ENCODE measurements around the gene GPS1. TPM values are rescaled to one million over a fixed set of nuclear protein-coding genes. Genes with fewer than 3 reads are reported as not detected.

The GPS1 gene
- total and polyA plus RNA-seq, 10 of the 15 experiments (the other 5 are each of a cell fraction or from before 2014, with no cell fraction given): 2.2 to 146 (median 77.7) TPM

DNA sequence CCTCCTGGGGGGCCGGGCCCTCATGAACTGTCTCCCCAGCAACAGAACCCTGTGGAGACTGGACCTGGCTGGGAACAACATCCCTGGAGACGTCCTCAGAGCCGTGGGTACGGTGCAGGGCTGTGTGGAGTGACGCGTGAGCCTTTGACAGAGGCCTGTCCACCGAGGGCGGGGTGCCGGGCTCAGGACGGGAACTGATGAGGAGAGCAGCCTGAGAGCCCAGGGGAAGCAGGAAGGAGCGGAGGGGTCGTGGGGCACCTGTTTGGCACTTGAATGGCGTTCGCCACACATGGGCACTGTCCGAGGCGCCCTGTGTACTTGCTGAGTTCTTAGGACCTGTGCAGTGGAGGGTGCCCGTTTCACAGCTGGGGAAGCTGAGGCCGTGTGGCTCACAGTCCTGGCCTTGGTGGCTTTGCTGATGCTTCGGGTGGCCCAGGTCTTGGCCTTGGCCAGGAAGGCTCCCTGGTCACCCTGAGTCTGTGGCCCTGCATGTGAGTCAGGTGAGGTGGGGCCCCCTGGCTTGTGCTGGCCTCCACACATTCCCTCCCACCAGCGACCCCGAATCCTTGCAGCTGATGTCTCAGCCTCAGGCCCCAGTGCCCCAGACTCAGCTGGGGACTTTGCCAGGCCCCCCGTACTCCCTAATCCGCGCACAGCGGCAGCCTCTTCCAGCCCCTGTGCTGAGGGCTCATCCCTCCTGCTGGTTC lies 26.1 kb upstream of the GPS1 start:
- peaks cover 22% of the 10 kb centered on the region for H3K79me2 ChIP-seq (ENCODE audit: control insufficient read depth, insufficient read depth, low read length)
- H3K9ac ChIP-seq (ENCODE audit: control insufficient read depth, insufficient read depth, low read length): no peak overlapping the region
- 85% methylated on average over 25 of the region's 25 CpGs for WGBS (ENCODE audit: insufficient coverage, insufficient replicate concordance, low lambda C conversion rate, missing lambda C conversion rate)
- no peak overlapping the region for H3K27ac ChIP-seq (ENCODE audit: control insufficient read depth, insufficient read depth)
- SMC1A ChIA-PET (ENCODE audit: uncharacterized antibody, unreplicated experiment): no interaction called here
- H3K27me3 ChIP-seq (replicated peaks in 1 of 2; ENCODE audit: control insufficient read depth in 2 of 2, insufficient read depth in 2 of 2, low read length in 1 of 2): no peaks in the 10 kb centered on the region
- no peak overlapping the region for H3K4me2 ChIP-seq (ENCODE audit: control insufficient read depth, insufficient read depth)
- FAIRE-seq (no peak), DNase-seq (ENCODE audit: low read depth, low spot score) (no peak), ATAC-seq (no peak)
- no peaks in the 10 kb centered on the region; a peak in 1 of 4 replicates for H3K36me3 ChIP-seq (ENCODE audit: control insufficient read depth in 2 of 2, insufficient read depth in 2 of 2, low read length in 1 of 2)
- no peaks in the 10 kb centered on the region for H4K20me1 ChIP-seq (ENCODE audit: control insufficient read depth, insufficient read depth)
- no peaks in the 10 kb centered on the region for H3K9me3 ChIP-seq (replicated peaks; ENCODE audit: control insufficient read depth, insufficient read depth, low read length)
- BruUV-seq (replicated peaks): no TSS peak
- in situ Hi-C loops (cut with MboI): no loop called here
- H2AFZ ChIP-seq (ENCODE audit: control insufficient read depth, low read depth, low read length): no peak overlapping the region
- RAD21 ChIA-PET (ENCODE audit: unreplicated experiment): no interaction called here
- POLR2A ChIA-PET: interaction anchor here (0.6 kb wide), 1 partner anchor 161 kb away, joined by 3 read pairs; no protein-coding TSS in a partner anchor
- H3K4me3 ChIP-seq: no peak overlapping the region
- CTCF ChIA-PET: no interaction called here
- TF ChIP-seq TBL1XR1 (IDR thresholded peaks at IDR 0.05; ENCODE audit: low read depth, low read length) (no peak), BCL11A (IDR thresholded peaks at IDR 0.05; ENCODE audit: low read depth, low read length) (no peak), FOXM1 (IDR thresholded peaks at IDR 0.05; ENCODE audit: low read depth, low read length) (no peak), KDM1A (IDR thresholded peaks at IDR 0.05; ENCODE audit: borderline replicate concordance) (no peak)
- TF ChIP-seq, protein P1, sequence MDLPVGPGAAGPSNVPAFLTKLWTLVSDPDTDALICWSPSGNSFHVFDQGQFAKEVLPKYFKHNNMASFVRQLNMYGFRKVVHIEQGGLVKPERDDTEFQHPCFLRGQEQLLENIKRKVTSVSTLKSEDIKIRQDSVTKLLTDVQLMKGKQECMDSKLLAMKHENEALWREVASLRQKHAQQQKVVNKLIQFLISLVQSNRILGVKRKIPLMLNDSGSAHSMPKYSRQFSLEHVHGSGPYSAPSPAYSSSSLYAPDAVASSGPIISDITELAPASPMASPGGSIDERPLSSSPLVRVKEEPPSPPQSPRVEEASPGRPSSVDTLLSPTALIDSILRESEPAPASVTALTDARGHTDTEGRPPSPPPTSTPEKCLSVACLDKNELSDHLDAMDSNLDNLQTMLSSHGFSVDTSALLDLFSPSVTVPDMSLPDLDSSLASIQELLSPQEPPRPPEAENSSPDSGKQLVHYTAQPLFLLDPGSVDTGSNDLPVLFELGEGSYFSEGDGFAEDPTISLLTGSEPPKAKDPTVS (IDR thresholded peaks at IDR 0.05; ENCODE audit: low read depth, low read length): no peak
- H3K4me1 ChIP-seq (ENCODE audit: control insufficient read depth, insufficient read depth, low read length): peaks cover 14% of the 10 kb centered on the region
- intact Hi-C loops (cut with micrococcal nuclease; ENCODE audit: unreplicated experiment): no loop called here

- H3K4me2 ChIP-seq (ENCODE audit: control insufficient read depth, insufficient read depth): no peak overlapping the region
- H3K27ac ChIP-seq (ENCODE audit: control insufficient read depth, insufficient read depth): no peak overlapping the region
- no peak overlapping the region for H3K4me3 ChIP-seq
- FAIRE-seq: no peak
- WGBS (ENCODE audit: insufficient coverage, insufficient replicate concordance, low lambda C conversion rate, missing lambda C conversion rate): 98% methylated on average over 10 of the region's 13 CpGs
- no TSS peak for BruUV-seq (replicated peaks)
- in situ Hi-C loops (cut with MboI): no loop called here
- no peaks in the 10 kb centered on the region for H3K9me3 ChIP-seq (replicated peaks; ENCODE audit: control insufficient read depth, insufficient read depth, low read length)
- H3K9ac ChIP-seq (ENCODE audit: control insufficient read depth, insufficient read depth, low read length): no peak overlapping the region
- H3K36me3 ChIP-seq (ENCODE audit: control insufficient read depth in 2 of 2, insufficient read depth in 2 of 2, low read length in 1 of 2): no peaks in the 10 kb centered on the region; a peak in 1 of 4 replicates
- H3K4me1 ChIP-seq (ENCODE audit: control insufficient read depth, insufficient read depth, low read length): peaks cover 8% of the 10 kb centered on the region
- POLR2A ChIA-PET: no interaction called here
- SMC1A ChIA-PET (ENCODE audit: uncharacterized antibody, unreplicated experiment): no interaction called here
- no peak for ATAC-seq
- DNase-seq (ENCODE audit: low read depth, low spot score): no peak
- H3K27me3 ChIP-seq (replicated peaks in 1 of 2; ENCODE audit: control insufficient read depth in 2 of 2, insufficient read depth in 2 of 2, low read length in 1 of 2): no peaks in the 10 kb centered on the region
- RAD21 ChIA-PET (ENCODE audit: unreplicated experiment): interaction anchor here (0.8 to 1.2 kb wide), 2 partner anchors 69 to 126 kb away, joined by 3 to 4 read pairs; no protein-coding TSS in a partner anchor
- CTCF ChIA-PET: interaction anchor here (0.8 to 1.8 kb wide), 3 partner anchors 8 to 69 kb away, joined by 3 to 7 read pairs (median 4); partner anchors contain the start of gene DCXR
- intact Hi-C loops (cut with micrococcal nuclease; ENCODE audit: unreplicated experiment): no loop called here
- no peaks in the 10 kb centered on the region for H4K20me1 ChIP-seq (ENCODE audit: control insufficient read depth, insufficient read depth)
- no peak overlapping the region for H2AFZ ChIP-seq (ENCODE audit: control insufficient read depth, low read depth, low read length)
- peaks cover 5% of the 10 kb centered on the region for H3K79me2 ChIP-seq (ENCODE audit: control insufficient read depth, insufficient read depth, low read length)
- TF ChIP-seq IKZF1 (conservative IDR thresholded peaks at IDR 0.05) (no peak), CHD2 (IDR thresholded peaks at IDR 0.05; ENCODE audit: borderline replicate concordance, low read depth, low read length) (no peak), TBL1XR1 (IDR thresholded peaks at IDR 0.05; ENCODE audit: low read depth, low read length) (no peak), SP1 (IDR thresholded peaks at IDR 0.05; ENCODE audit: low read depth, low read length) (no peak), WRNIP1 (IDR thresholded peaks at IDR 0.05; ENCODE audit: borderline replicate concordance, low read depth, low read length) (no peak)
- TF ChIP-seq, protein P2, sequence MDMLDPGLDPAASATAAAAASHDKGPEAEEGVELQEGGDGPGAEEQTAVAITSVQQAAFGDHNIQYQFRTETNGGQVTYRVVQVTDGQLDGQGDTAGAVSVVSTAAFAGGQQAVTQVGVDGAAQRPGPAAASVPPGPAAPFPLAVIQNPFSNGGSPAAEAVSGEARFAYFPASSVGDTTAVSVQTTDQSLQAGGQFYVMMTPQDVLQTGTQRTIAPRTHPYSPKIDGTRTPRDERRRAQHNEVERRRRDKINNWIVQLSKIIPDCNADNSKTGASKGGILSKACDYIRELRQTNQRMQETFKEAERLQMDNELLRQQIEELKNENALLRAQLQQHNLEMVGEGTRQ (IDR thresholded peaks at IDR 0.05; ENCODE audit: borderline replicate concordance, low read depth, low read length): no peak
Observed at GRCh38 chr17:82028246-82028645, 23.5 kb upstream of the GPS1 start.
